Fibroblast of lung (primary cell): ENCODE results near the gene CRB1. TPM values are rescaled to one million over a fixed set of nuclear protein-coding genes. Genes with fewer than 3 reads are reported as not detected.

Experiments
- DNase-seq, 2 donors: peaks; one replicate each; pipeline versions ENCODE4 v3.0.0 to v3.0.0-alpha.2; 2010; ENCODE audit warnings: low read depth in 2 of 2
- H2AFZ ChIP-seq: 2 replicates; pipeline ENCODE4 v1.5.1; 2012; ENCODE audit warnings: low read length, control low read depth, inconsistent platforms
- H3K27ac ChIP-seq: 2 replicates; pipeline ENCODE4 v1.5.1; 2011; ENCODE audit warnings: low read length, control low read depth; ENCODE audit not compliant: insufficient read depth
- H3K27me3 ChIP-seq: 2 replicates; pipeline ENCODE4 v1.5.1; 2011; ENCODE audit warnings: mild to moderate bottlenecking, low read length; ENCODE audit not compliant: control insufficient read depth, insufficient read depth
- H3K36me3 ChIP-seq: 2 replicates; pipeline ENCODE4 v1.5.1; 2011; ENCODE audit warnings: low read length; ENCODE audit not compliant: control insufficient read depth, insufficient read depth
- H3K4me1 ChIP-seq: 2 replicates; pipeline ENCODE4 v1.5.1; 2011; ENCODE audit warnings: low read length; ENCODE audit not compliant: control insufficient read depth, insufficient read depth; ENCODE audit errors: extremely low read depth
- H3K4me2 ChIP-seq: 2 replicates; pipeline ENCODE4 v1.5.1; 2011; ENCODE audit warnings: low read length, control low read depth; ENCODE audit not compliant: insufficient read depth; ENCODE audit errors: extremely low read depth
- H3K4me3 ChIP-seq, 4 experiments: fragments of 200-600 bp in 1 of 4; sonication (generic) in 1 of 4; replicated peaks in 1 of 4; 2 replicates each; pipeline ENCODE4 v1.5.1; 2011 to 2016; ENCODE audit warnings: low read length in 4 of 4, low read depth in 3 of 4, mild to moderate bottlenecking in 3 of 4, control low read depth in 2 of 4, inconsistent platforms in 1 of 4, mixed read lengths in 1 of 4; ENCODE audit not compliant: insufficient read depth in 1 of 4; ENCODE audit errors: control extremely low read depth in 1 of 4
- H3K79me2 ChIP-seq: 2 replicates; pipeline ENCODE4 v1.5.1; 2012; ENCODE audit warnings: mild to moderate bottlenecking, low read length, inconsistent platforms; ENCODE audit not compliant: control insufficient read depth, insufficient read depth
- H3K9ac ChIP-seq: 2 replicates; pipeline ENCODE4 v1.5.1; 2011; ENCODE audit warnings: mild to moderate bottlenecking, low read length, control low read depth; ENCODE audit not compliant: insufficient read depth
- H3K9me3 ChIP-seq: 2 replicates; pipeline ENCODE4 v1.5.1; 2012; ENCODE audit warnings: low read depth, low read length; ENCODE audit not compliant: control insufficient read depth, insufficient read depth
- H4K20me1 ChIP-seq: 2 replicates; pipeline ENCODE4 v1.5.1; 2011; ENCODE audit warnings: low read length; ENCODE audit not compliant: control insufficient read depth, insufficient read depth; ENCODE audit errors: extremely low read depth
- CTCF ChIP-seq, 2 donors: IDR thresholded peaks in 1 of 2; conservative IDR thresholded peaks in 1 of 2; 1 replicate in 1 of 2; 2 replicates in 1 of 2; pipeline ENCODE4 v1.5.1; 2011 to 2012; ENCODE audit warnings: low read length in 2 of 2, control low read depth in 1 of 2, inconsistent platforms in 1 of 2, low read depth in 1 of 2, mild to moderate bottlenecking in 1 of 2
- EZH2 ChIP-seq: IDR thresholded peaks from 2 replicates; pipeline ENCODE4 v1.5.1; 2012; ENCODE audit warnings: low read length, control low read depth, mild to moderate bottlenecking; ENCODE audit errors: missing control alignments
- polyA plus RNA-seq, 2 donors: library from polyadenylated mRNA; depleted of rRNA in 1 of 2; stranded (reverse) in 1 of 2; unstranded in 1 of 2; fragments of >200 nt; gene quantifications; 2 replicates each; pipeline ENCODE4 v1.2.1, GENCODE V29; 2011 to 2012; ENCODE audit warnings: missing spikeins in 1 of 2
- total RNA-seq: library from RNA; depleted of rRNA; stranded (reverse); fragments of >200 nt; gene quantifications from 2 replicates; pipeline ENCODE4 v1.2.1, GENCODE V29; 2014

The CRB1 gene
- total and polyA plus RNA-seq, 2 donors (not counting 1 experiment from before 2014, with no cell fraction given), result 0.05 to 0.66 TPM

GRCh38 chr1:197222780-197223179 lies 45.3 kb upstream of the CRB1 start:
- Histone ChIP-seq H3K4me3 (no peak overlapping the region), H3K36me3 (no peaks in the 10 kb centered on the region), H3K4me2 (no peak overlapping the region), H3K9ac (no peak overlapping the region), H3K4me1 (no peaks in the 10 kb centered on the region), H3K79me2 (no peaks in the 10 kb centered on the region), H4K20me1 (no peaks in the 10 kb centered on the region), H3K9me3 (no peaks in the 10 kb centered on the region), H2AFZ (no peak overlapping the region), H3K27ac (no peak overlapping the region), H3K27me3 (no peaks in the 10 kb centered on the region)
- TF ChIP-seq EZH2, result no peak
- no peak for TF ChIP-seq CTCF (conservative IDR thresholded peaks at IDR 0.05 in 1 of 2, IDR thresholded peaks at IDR 0.05 in 1 of 2; ENCODE audit: low read depth in 1 of 2, low read length in 2 of 2)
- DNase-seq, result no peak

- no peaks in the 10 kb centered on the region for H3K27me3 ChIP-seq
- H3K36me3 ChIP-seq, result no peaks in the 10 kb centered on the region
- H2AFZ ChIP-seq, result no peak overlapping the region
- no peaks in the 10 kb centered on the region for H3K9me3 ChIP-seq
- no peaks in the 10 kb centered on the region for H3K79me2 ChIP-seq
- H3K4me3 ChIP-seq, result no peak overlapping the region
- H3K9ac ChIP-seq, result no peak overlapping the region
- H3K4me1 ChIP-seq, result no peaks in the 10 kb centered on the region
- no peak overlapping the region for H3K4me2 ChIP-seq
- TF ChIP-seq EZH2 (no peak), CTCF (conservative IDR thresholded peaks at IDR 0.05 in 1 of 2, IDR thresholded peaks at IDR 0.05 in 1 of 2; ENCODE audit: low read depth in 1 of 2, low read length in 2 of 2) (peak in 1 of 2 donors; percentile 17)
- no peak overlapping the region for H3K27ac ChIP-seq
- DNase-seq, result peak in 1 of 2 donors; percentile 32
- no peaks in the 10 kb centered on the region for H4K20me1 ChIP-seq
Measured at GRCh38 chr1:197224160-197224559, 43.9 kb upstream of the CRB1 start.

- H3K9ac ChIP-seq, result no peak overlapping the region
- H4K20me1 ChIP-seq, result no peaks in the 10 kb centered on the region
- no peak overlapping the region for H3K4me2 ChIP-seq
- H3K9me3 ChIP-seq, result no peaks in the 10 kb centered on the region
- H3K4me3 ChIP-seq, result no peak overlapping the region
- TF ChIP-seq EZH2, result no peak
- no peak for TF ChIP-seq CTCF (conservative IDR thresholded peaks at IDR 0.05 in 1 of 2, IDR thresholded peaks at IDR 0.05 in 1 of 2; ENCODE audit: low read depth in 1 of 2, low read length in 2 of 2)
- H2AFZ ChIP-seq, result peak overlapping the region; percentile 26
- H3K27ac ChIP-seq, result no peak overlapping the region
- no peak for DNase-seq
- no peaks in the 10 kb centered on the region for H3K36me3 ChIP-seq
- H3K4me1 ChIP-seq, result no peaks in the 10 kb centered on the region
- no peaks in the 10 kb centered on the region for H3K79me2 ChIP-seq
- H3K27me3 ChIP-seq, result no peaks in the 10 kb centered on the region
Measured at GRCh38 chr1:197225611-197226010, 42.4 kb upstream of the CRB1 start.
